COLO668 (cell line): ENCODE measurements around the gene FABP7.

ENCODE experiments used
- DNase-seq: peaks from one replicate; lab custom pipeline; 2025; ENCODE audit not compliant: unreplicated experiment; lab: John Stamatoyannopoulos, UW

The FABP7 gene

DNA sequence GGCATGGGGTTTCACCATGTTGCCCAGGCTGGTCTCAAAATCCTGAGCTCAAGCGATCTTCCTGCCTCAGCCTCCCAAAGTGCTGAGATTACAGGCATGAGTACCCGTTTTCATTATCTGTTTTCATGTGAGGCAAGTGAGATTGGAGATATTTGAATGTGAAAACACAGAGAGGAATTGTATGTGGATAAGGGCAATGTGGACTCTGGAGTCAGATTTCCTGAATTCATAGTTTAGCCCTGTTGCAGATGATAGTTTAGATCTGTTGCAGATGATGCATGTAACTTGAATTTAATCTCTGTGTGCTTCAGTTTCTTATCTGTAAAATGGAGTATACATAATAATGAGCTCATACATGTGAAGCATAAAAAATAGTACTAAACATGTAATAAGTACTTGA is 13.2 kb downstream of the FABP7 start:
- DNase-seq: no peak

DNA sequence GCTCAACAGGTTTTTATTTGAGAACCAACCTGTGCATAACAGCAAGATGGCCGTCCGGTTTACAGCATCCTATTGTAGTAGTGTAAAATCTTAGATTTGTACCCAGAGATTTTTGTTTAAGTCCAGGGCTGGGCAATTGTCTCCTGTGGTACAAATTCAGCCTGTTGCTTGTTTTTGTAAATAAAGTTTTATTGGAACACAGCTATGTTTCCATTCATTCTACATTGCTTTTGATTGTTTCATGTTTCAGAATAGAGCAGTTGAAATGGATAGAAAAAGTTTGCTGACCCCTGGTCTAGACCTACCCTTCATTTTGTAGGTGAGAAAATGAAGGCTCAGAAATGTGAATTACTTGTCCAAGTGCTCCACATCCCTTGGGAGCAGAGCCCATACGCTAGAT is 18.0 kb downstream of the FABP7 start:
- no peak for DNase-seq

DNA sequence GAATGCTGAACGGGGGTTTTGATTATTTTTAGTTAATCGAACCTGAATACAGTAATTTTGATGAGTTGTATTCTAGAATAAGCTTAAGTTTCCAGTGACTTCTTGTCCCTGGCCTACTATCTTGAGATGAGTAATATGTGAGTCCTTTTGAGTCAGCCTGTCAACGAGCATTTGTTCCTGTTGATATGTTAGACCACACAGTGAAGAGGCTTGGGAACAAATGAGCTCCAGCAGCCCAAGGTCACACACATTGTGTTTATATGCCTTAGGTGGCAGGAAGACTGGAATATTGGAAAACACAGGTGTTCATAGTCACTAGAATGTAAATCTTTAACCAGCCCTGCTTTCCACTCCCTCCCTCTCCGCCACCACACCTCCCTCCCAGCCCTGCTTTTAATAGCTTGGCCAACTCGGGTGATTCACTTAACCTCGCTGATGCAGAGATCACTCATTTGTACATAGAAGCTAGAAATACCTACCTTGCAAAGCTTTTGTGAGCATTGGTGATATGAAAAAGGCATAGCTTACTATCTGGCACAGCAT is 18.7 kb downstream of the FABP7 start:
- DNase-seq: peak; percentile 68

DNA sequence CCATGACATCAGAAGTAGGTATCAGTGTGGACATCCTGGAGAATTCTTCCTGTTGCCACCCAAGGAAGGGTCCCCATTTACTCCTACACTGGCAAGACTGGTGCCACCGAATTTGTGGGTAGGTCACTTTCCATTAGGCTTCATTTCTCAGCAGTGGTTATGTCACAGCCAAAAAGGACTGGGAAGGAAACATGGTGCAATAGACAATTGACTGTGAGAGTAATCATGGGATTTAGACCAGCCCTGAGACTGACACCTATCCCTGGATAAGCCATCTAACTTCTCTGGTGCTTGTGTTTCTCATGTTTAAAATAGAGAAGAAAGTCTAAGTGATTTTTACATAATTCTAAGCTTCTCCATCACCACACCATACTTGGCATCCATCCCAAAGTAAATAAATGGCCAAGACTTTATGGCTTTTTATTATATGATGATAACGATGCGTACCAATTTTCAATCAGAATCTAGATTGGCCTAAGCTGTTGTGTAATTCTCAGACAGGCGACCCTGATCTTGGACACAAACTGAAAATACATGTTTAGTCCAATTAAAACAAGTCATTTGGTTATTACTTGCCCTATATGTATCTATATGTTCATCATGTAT is 19.7 kb downstream of the FABP7 start:
- DNase-seq: no peak

DNA sequence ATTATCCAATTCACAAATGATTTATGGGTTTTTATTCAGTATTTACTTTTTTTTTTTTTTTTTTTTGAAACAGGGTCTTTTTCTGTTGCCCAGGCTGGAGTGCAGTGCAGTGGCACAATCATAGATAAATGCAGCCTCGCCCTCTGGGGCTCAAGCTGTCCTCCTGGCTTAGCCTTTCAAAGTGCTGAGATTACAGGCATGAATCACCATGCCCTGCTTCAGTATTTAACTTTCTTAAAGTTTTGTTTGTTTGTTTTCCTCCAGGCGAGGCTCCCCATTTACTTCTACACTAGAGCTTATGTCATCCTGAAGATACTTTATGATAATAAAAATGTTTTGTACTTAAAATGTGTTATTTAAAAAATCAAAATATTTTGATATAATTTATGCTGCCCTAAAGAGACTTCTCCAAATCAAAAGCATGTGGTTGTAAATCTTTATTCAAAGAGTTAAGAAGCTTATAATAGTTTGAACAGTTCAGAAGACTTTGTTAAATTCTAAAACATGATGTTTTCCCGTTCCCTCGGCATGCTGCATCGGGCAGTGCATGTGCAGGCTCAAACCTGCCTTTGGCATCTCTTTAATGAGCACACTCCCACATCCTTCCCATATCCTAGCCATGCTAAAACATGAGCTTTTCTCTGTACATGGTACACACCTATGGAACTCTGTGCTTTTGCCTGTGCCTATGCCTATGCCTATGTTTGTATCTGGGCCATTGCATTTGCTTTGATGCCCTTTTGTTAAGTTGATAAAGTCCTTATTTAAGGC is 20.6 kb downstream of the FABP7 start:
- no peak for DNase-seq

DNA sequence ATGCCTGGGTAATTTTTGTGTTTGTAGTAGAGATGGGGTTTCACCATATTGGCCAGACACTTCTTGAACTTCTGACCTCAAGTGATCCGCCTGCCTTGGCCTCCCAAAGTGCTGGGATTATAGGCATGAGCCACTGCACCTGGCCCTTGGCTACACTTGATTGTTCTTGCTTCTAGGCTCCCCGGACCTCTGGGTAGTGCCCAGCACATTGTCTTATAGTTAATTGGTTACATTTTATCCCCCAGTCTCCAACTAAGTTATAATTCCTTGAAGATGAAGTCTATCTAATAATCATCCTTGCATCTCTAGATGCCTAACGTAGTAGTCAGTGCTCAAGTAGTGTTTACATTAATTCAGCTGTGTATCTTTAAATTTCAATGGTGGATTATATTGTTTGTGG is 21.4 kb downstream of the FABP7 start:
- DNase-seq: no peak

DNA sequence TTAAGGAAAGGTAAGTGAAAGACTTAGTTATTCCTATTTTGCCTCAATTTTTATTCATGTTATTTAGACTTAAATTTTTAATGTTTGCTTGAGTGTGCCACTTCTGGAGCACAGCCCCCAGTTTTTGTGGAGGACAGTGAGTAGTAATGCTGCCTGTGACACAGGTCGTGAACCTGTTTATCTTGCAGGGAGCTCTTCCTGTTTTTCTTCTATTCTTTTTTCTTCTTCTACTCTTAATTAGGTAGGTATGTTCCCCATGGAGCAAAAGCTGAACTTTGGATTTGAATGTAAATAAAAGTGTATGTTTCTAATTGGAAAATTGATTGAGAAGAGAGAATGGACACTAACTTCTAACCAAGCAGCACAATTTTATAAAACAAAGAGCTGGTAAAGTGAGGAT is 21.9 kb downstream of the FABP7 start:
- no peak for DNase-seq

DNA sequence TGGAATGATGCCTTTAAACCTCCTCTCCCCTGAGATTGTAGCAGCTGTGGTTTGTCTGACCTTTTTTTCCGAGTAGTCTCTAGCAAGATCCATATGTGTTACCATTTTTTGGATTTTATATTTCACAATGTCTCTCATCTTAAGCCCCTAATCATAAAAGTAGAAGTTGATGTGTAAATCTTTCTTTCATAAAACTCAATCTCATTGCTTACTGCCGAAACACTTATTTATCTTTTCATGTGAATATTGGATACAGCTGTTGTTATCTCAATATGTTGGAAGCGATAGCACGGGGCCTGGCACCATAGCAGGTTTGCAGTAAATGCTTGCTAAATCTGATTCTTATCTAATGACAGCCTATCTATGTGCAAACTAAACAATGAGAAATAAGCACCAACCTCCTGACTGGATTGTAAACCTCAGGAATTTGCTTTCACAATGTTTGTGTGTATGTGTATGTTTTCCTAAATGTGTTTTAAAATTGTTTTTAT is 23.7 kb downstream of the FABP7 start:
- DNase-seq: no peak

DNA sequence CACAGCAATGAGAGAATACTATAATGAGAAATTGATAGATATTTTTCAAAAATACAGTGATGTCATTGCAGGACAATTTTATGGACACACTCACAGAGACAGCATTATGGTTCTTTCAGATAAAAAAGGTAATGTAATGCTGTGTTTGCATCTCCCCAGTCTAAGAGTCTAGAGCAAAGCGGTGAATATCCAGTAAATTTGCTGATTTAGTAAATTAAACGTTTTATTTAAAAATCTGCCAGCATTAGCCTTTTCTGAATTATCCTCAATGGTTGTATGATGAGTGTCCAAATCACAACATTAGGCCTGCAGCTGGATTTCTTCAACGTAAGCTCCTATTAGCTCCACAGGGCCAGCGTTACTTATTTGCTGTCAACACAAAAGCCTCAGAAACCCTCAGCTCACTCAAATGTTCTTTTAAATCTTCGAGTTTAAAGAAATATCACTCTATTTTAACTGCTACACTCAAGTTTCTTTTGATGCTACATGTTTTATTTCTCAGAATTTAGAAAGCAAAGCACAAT is 25.5 kb downstream of the FABP7 start:
- DNase-seq: no peak

DNA sequence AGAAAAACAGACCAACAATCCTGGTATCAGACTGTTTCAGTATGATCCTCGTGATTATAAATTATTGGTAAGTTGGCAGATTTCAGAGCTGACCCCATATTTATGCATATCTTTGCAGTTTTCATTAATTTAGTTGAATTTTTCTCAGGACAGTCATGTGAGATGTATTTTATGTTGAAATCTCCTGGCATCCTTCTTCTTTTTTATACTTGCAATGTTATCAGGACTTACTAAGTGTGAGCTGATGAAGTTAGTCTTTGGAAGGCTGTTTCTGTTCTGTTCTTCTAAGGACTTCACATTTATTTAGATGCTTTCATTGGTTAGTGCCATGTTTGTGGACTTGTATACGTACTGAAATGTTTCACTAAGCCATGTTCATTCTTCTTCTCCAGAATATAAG is 26.8 kb downstream of the FABP7 start:
- DNase-seq: no peak

DNA sequence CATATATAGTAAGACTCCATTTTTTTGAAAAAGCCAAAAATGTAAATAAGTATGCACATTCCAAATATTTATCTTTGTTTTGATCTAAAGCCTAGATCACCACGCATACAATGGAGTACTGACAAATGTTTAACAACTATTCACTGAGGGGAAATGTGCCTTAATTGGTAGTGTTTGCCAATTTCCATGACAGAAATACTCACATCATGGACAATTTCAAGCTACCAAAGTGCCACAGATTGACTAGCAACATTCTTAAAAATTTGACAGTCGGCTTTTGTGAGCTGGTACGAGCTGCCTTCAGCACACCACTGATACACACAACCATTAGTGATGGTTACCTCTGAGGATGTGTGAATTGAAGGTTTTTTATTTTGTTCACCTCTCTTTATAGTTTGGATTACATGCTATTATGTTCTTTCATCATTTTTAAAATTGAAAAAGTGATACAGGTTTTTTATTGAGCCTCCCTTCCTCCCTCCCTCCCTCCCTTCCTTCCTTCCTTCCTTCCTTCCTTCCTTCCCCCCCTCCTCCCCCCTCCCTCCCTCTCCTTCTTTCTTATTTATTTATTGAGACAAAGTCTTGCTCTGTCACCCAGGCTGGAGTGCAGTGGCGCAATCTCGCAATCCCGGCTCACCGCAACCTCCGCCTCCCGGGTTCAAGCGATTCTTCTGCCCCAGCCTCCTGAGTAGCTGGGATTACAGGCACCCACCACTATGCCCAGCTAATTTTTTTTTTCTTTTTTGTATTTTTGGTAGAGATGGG is 28.8 kb downstream of the FABP7 start:
- DNase-seq: no peak

DNA sequence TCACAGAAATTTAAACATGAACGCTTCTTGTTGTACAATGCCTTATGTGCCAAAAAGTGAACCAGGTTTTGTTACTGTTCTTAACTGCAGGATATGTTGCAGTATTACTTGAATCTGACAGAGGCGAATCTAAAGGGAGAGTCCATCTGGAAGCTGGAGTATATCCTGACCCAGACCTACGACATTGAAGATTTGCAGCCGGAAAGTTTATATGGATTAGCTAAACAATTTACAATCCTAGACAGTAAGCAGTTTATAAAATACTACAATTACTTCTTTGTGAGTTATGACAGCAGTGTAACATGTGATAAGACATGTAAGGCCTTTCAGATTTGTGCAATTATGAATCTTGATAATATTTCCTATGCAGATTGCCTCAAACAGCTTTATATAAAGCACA is 29.5 kb downstream of the FABP7 start:
- DNase-seq: no peak

DNA sequence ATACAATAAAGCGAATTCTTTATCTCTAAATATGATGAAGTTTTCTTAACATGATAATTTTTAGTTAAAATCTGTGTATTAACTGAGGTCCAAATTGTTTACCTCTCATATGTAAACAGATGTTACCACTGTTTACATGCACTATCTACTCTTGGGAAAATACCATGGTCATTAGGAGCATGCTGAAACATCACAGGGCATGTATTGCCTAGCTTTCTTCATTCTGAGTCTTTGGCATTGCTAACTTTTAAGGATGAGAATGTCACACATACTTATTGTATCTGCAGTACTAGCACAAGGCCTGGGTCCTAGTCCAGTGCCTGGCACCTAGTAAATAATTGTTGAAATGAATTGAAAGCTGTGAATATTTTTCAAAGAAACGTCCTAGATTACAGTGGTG is 30.2 kb downstream of the FABP7 start:
- DNase-seq: no peak

DNA sequence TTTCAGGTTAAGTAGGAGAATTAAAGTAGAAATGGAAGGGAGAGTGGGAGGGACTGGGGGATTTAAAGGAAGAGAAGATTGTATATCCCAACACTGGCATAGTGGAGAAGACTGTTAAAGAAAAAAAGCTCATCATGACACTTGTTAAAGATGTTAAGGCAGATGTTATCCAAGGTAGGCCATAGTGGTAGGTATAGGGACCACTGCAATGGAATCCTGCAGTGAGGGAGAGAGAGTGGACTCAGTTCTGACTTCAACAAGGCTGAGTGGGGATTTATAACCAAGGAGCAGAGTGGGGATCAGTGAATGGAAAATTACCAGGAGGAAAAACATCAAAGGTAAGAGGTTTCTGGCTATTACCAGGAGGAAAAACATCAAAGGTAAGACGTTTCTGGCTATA is 30.7 kb downstream of the FABP7 start:
- no peak for DNase-seq

DNA sequence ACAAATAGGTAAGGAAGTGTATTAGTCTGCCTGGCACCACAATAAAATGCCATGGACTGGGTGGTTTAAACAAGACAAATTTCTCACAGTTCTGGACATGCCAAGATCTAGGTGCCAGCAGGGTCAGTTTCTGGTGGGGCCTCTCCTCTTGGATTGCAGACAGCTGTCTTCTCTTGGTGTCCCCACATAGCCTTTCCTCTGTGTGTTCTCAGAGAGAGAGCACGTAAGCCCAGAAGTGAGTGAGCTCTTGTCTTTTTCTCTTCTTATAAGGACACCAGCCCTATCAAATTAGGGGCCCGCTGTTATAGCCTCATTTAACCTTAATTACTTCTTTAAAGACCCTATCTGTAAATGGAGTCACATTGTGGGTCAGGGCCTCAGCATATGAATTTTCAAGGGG is 37.8 kb downstream of the FABP7 start:
- DNase-seq: no peak

DNA sequence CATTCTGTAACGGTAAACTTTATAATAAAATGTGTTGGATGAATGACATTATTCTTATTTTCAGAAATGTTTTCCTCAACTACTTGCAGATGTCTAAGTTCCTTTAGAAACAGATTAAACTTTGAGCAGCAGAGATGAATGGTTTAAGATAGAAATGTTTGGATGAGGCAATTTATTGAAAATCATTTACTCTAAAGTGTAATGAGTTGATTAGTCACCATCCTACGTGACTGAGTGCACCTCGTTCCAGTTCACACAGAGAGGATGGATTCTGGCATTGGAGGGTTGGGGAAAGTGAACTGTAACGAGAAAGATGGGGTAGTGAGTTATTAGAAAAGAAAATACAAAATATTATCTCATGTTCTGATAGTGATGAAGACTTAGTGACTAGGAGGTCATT is 38.2 kb downstream of the FABP7 start:
- DNase-seq: no peak

DNA sequence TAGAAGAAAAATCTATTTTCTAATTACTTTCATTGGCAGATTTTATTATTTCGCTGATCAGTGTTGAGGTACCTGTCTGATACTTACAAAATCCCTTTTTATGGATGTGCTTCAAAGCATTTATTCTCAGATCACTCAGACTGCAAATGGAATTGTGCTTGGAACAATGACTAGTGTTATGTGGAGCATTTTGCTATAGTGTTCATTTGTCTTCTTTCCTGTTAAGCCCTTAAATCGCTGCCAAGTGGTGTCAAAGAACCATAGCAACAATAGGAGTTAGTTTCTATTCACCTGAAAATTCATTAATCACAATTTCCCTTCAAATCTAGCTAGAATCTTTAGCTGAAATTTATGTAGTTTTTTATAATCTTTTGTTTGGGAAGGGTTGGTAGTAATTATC is 39.4 kb downstream of the FABP7 start:
- no peak for DNase-seq

DNA sequence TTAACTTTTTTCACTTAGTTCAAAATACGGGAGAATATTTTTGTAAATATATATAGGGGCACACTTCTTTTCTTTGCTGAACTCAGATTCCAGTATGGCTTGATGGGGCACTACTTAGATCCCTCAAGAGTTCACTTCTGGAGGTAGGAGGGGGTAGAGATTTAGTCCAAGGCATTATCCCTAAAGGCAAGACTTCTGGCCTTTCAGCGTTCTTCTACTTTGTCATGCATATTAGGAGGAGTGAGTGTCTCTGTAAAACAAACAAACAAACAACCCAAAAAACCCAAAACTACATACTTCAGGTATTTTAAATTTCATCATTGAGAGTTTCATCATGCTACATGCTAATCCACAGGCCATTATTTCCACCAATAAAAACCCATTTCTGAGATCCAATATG is 41.6 kb downstream of the FABP7 start:
- no peak for DNase-seq

DNA sequence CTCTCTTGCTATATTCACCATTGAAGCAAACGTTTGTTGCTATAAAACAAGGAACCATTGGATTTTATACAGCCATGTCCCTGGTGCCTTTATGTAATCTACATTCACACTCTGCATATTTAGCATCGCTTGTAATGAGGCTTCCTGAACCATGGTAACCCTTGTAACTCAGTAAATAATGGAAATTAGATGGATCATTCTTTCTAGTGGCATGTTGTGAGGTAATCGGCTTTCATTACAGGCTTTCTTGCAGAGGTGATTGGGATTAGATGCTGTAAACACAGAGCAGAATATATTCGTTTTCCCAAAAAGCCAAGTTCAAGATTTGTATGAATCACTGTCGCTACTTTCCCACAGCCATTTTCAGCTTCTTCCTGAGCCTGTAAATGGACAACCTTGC is 45.6 kb downstream of the FABP7 start:
- no peak for DNase-seq

DNA sequence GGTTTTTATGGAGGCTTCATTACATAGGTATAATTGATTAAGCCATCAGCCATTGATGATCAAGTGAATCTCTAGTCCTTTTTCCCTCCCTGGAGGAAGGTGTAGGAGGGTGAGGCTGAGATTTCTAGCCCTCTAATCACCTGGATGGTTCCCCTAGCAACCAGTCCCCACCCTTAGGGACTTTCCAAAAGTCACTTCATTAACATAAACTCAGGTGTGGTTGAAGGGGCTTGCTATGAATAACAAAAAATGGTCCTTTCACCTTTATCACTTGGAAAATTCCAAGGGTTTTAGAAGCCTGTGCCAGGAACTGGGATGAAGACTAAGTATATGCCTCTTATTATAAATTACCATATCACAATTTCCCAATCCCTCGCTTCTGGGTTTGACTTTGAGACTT is 49.9 kb downstream of the FABP7 start:
- no peak for DNase-seq

DNA sequence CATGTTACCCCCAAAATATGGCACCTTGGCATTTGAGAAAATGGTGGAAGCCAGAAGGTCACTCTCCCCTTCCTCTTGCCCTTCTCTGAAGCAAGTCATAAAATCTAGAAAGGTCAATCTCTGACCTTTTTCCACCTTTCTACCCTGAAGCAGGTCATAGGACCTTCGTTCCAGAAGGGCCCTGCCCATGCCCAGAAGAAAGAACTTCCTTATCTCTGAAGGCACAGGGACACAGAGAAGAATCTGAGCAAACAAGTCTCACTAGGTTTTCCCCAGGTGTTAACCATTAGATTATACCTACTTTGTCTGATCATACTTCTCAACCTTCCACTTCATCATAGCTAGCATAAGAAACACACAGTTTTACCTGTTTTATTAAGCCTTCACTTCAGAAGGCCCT is 52.0 kb downstream of the FABP7 start:
- no peak for DNase-seq

DNA sequence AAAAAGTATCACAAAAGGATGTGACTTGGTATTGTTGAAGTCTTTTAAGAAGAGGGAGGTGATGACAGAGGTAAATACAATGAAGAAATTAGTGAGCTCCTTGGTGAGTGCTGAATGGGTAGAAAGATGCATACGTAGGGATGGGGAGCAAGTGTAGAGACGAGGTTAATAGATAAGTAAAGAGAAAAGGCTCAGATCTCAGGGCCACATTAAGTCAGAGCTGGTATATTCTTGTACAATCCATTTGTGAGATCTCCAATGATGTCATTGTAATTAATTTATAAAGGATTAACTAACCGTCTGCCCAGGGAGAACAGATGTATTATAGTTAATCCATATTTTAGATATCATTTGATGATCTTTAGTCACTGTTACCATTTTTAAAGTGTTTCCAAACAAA is 52.9 kb downstream of the FABP7 start:
- no peak for DNase-seq
